Measurements from ENCODE around the gene EMILIN2. TPM values are rescaled to one million over a fixed set of nuclear protein-coding genes. Genes with fewer than 3 reads are reported as not detected.

Gene EMILIN2
- total and polyA plus RNA-seq, 2 donors (not counting 1 experiment from before 2014, with no cell fraction given): 2.5 to 48.2 TPM

DNA sequence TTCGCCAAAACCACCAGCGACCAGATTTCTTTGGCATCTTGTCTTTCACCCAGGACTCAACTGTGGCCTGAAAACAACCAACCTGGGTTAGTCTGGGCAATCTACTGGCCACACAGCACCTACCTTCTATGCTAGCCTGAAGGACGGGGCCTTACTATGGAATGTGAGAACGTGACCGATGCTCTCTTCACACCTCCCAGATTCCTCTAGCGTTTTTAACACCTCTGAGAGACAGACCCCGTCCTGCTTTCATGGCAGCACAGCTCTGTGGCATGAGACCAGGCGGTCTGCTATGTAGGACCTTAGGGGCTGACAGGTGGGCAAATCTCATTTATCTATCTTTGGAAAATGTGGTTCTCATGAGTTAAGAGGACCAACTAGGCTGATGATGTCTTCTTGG, 80.9 kb downstream of the EMILIN2 start:
- Histone ChIP-seq H3K36me3 (replicated peaks in 1 of 2; ENCODE audit: control extremely low read depth in 1 of 2, control insufficient read depth in 1 of 2, extremely low read depth in 1 of 2, insufficient read depth in 2 of 2, low read length in 1 of 2) (peaks cover 1 to 68% of the 10 kb centered on the region in 2 experiments), H3K27me3 (replicated peaks in 1 of 4; ENCODE audit: control extremely low read depth in 1 of 4, control insufficient read depth in 3 of 4, insufficient read depth in 4 of 4, low read length in 3 of 4) (no peaks in the 10 kb centered on the region), H3K79me2 (ENCODE audit: control insufficient read depth, insufficient read depth, low read length) (peaks cover 10% of the 10 kb centered on the region), H3K9me3 (ENCODE audit: control extremely low read depth in 1 of 3, control insufficient read depth in 2 of 3, insufficient read depth in 1 of 3, low read length in 2 of 3) (no peaks in the 10 kb centered on the region), H3K9ac (ENCODE audit: low read length) (no peak overlapping the region), H2AFZ (ENCODE audit: insufficient read depth, low read depth, low read length, poor library complexity, severe bottlenecking) (no peak overlapping the region), H4K20me1 (ENCODE audit: control insufficient read depth, insufficient read depth, low read length, poor library complexity, severe bottlenecking) (no peaks in the 10 kb centered on the region), H3K4me1 (ENCODE audit: control insufficient read depth in 2 of 2, insufficient read depth in 2 of 2, low read length in 2 of 2) (peaks cover 0 to 16% of the 10 kb centered on the region in 2 donors), H3K4me3 (ENCODE audit: control extremely low read depth in 1 of 5, extremely low read depth in 1 of 5, insufficient read depth in 1 of 5, low read depth in 2 of 5, low read length in 4 of 5) (no peak overlapping the region), H3K27ac (ENCODE audit: low read length in 2 of 2) (no peak overlapping the region), H3K4me2 (replicated peaks; ENCODE audit: low read depth, low read length, poor library complexity, severe bottlenecking) (no peak overlapping the region)
- no peak for ATAC-seq (ENCODE audit: low read depth)
- CTCF ChIA-PET: interaction anchor here (1.2 to 14.1 kb wide), 5 partner anchors 28 to 318 kb away, joined by 3 to 255 read pairs (median 5); no protein-coding TSS in a partner anchor
- Mint-ChIP-seq H3K4me3 (no peak overlapping the region), H3K27ac (no peak overlapping the region), H3K4me1 (peaks cover 19% of the 10 kb centered on the region), H3K9me3 (ENCODE audit: insufficient read depth) (no peaks in the 10 kb centered on the region), H3K27me3 (no peaks in the 10 kb centered on the region)
- WGBS (ENCODE audit: insufficient coverage): 100% methylated on average over 8 of the region's 8 CpGs
- DNase-seq: no peak
- TF ChIP-seq CTCF (IDR thresholded peaks at IDR 0.05) (no peak), EZH2 (IDR thresholded peaks at IDR 0.05; ENCODE audit: borderline replicate concordance, insufficient read depth, low read depth, low read length, poor library complexity, severe bottlenecking) (no peak)
- POLR2A ChIA-PET: interaction anchor here (0.6 kb wide), 1 partner anchor 16 kb away, joined by 8 read pairs; no protein-coding TSS in a partner anchor
- intact Hi-C loops (cut with micrococcal nuclease): no loop called here
